ENCODE data around the gene RIN3.

RIN3 gene

DNA sequence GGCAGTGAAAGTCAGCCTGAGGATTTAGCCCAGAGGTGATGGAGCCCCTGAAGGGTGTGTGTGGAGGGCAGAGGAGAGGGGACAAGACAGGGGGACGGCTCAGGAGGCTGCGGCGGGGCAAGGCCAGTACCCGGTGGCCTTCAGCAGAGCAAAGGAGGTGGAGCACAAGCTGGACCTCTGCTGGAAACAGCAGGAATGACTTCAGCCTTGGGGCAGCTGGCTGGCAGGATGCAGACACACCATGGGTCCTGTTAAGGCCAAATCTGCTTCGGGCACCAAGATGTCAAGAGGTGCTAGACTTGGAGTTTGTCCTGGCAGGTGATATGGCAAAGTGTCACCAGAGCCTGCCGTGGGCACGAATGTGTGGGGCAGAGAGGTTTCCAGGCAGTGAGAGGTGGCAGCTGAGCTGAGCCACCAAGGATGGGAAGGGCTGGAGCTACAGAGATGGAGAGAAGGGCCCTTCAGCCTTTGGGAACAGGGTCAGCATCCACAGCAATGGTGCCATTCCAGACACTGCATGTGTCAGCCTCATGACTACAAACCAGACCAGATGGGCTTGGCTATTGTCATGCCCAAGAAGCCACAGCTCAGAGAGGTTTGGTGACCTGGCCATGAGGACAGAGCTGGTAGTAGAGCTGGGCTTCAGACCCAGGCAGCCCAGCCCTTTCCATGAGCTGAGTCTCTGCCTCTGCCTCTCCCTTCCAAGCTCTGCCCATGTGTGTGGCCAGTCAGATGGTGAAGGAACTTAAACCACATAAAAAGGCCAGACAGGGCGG lies 142.9 kb downstream of the RIN3 start:
- Mint-ChIP-seq H3K27ac (peak overlapping the region; percentile 51), H3K4me3 (peak overlapping the region; percentile 44), H3K9me3 (no peaks in the 10 kb centered on the region), H3K27me3 (ENCODE audit: low read depth) (no peaks in the 10 kb centered on the region), H3K36me3 (ENCODE audit: low read depth) (peaks cover 62% of the 10 kb centered on the region), H3K4me1 (ENCODE audit: low read depth) (peaks cover 38% of the 10 kb centered on the region)
- no peak for DNase-seq (ENCODE audit: low spot score)

DNA sequence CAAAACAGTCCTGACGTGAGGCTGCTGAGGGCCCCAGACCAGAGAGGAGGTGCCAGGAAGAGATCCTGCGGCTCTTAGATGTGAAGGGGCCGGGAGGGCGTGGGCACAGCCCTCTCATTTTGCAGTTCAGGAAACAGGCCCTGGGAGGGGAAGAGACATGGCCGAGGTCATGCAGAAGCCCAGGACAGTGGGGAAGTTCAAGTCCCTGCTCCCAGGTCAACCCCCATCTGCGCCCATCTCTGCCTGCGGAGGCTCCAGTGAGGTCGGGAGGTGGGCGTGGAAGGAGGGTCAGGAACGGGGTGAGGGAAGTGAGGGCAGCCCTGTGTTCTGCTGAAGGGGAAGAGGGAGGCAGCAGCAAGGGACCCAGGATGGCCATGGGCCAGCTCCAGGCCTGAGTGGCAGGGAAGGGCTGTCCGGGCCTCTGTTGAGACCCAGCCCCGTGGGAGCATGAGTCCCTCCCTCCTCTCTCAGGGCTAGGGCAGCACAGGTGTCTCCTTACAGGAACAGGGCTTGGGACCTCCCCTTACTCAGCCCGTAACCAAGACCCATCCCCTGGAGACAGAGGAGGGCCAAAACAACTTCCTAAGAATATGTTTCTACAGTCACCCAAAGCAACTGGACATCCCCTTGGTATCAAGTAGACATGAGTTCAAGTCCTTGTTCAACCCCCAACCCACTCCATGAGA lies 144.0 kb downstream of the RIN3 start:
- DNase-seq (ENCODE audit: low spot score) = no peak
- H3K36me3 Mint-ChIP-seq (ENCODE audit: low read depth) = peaks cover 72% of the 10 kb centered on the region
- no peak overlapping the region for H3K27ac Mint-ChIP-seq
- no peaks in the 10 kb centered on the region for H3K27me3 Mint-ChIP-seq (ENCODE audit: low read depth)
- peaks cover 36% of the 10 kb centered on the region for H3K4me1 Mint-ChIP-seq (ENCODE audit: low read depth)
- H3K4me3 Mint-ChIP-seq = no peak overlapping the region
- no peaks in the 10 kb centered on the region for H3K9me3 Mint-ChIP-seq

DNA sequence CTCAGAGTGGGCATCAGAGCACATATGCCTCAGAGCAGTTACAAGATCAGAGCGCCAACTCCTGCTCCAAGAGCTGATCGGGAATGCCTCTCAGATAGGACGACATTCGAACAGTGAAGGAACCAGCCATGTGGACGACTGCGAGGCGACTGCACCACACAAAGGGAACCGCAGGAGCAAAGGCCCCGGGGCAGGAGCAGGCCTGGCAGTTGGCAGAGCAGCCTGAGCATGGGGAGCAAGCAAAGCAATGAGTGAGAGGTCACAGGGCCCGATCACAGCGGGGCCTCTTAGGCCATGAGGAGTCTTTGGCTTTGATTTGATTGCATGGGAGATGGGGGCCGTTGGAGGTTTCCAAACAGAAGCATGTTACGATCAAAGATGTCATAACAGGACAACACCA lies 144.6 kb downstream of the RIN3 start:
- Mint-ChIP-seq H3K4me3 (no peak overlapping the region), H3K4me1 (ENCODE audit: low read depth) (peaks cover 36% of the 10 kb centered on the region), H3K27ac (peak overlapping the region; percentile 37), H3K9me3 (no peaks in the 10 kb centered on the region), H3K27me3 (ENCODE audit: low read depth) (no peaks in the 10 kb centered on the region), H3K36me3 (ENCODE audit: low read depth) (peaks cover 76% of the 10 kb centered on the region)
- no peak for DNase-seq (ENCODE audit: low spot score)

DNA sequence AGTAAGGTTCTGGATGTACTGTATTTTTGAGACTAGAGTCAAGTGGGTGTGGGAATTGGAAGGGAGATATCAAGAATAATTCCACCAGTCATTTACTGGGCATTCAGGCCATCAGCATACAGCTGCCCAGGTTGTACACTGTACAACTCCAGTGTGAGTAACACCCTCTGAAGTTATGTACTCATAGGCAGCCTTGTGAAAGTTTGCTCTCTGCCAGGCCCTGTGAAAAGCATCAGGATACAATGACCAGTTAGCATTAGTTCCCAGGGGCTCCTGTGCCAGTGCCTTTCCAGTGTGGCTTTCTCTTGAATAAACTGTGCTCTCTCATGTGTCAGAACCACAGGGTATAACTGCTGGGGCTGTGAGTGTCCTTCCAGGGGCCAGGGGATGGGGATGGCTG lies 145.1 kb downstream of the RIN3 start:
- no peaks in the 10 kb centered on the region for H3K27me3 Mint-ChIP-seq (ENCODE audit: low read depth)

DNA sequence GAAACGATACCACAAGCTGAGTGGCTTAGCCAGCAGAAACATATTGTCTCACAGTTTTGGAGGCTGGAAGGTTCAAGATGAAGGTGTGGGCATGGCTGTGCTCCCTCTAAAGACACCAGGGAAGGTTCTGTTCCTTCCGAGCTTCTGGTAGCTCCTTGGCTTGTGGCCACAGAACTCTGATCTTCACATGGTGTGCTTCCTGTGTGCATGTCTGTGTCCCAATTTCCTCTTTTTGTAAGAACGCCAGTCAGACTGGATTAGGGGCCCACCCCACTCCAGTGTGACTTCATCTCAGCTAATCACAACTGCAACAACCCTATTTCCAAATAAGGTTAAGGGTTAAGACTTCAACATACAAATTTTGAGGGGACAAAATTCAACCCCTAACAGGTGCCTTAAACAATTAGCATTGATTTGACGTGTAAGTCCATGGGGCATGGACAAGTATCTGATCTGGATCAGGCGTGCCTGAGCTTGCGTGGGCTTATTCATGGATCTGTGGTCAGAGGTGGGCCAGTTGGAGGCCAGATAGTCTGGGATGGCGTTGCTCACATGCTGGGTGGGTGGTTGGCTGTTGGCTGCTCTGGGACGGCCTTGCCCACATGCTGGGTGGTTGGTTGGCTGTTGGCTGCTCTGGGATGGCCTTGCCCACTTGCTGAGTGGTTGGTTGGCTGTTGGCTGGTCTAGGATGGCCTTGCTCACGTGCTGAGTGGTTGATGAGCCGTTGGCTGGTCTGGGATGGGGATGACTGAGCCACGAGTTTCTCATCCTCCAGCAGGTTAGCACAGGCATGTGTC lies 146.4 kb downstream of the RIN3 start:
- no peak overlapping the region for H3K27ac Mint-ChIP-seq
- H3K9me3 Mint-ChIP-seq = no peaks in the 10 kb centered on the region
- no peak overlapping the region for H3K4me3 Mint-ChIP-seq
- H3K27me3 Mint-ChIP-seq (ENCODE audit: low read depth) = no peaks in the 10 kb centered on the region
- no peak for DNase-seq (ENCODE audit: low spot score)
- H3K4me1 Mint-ChIP-seq (ENCODE audit: low read depth) = peaks cover 30% of the 10 kb centered on the region
- H3K36me3 Mint-ChIP-seq (ENCODE audit: low read depth) = peaks cover 77% of the 10 kb centered on the region

More for the DNA sequence above, 145.1 kb downstream of the RIN3 start:
- peaks cover 30% of the 10 kb centered on the region for H3K4me1 Mint-ChIP-seq (ENCODE audit: low read depth)
- peaks cover 73% of the 10 kb centered on the region for H3K36me3 Mint-ChIP-seq (ENCODE audit: low read depth)
- H3K27ac Mint-ChIP-seq = peak overlapping the region; percentile 37
- no peaks in the 10 kb centered on the region for H3K9me3 Mint-ChIP-seq
- DNase-seq (ENCODE audit: low spot score) = no peak
- H3K4me3 Mint-ChIP-seq = no peak overlapping the region

DNA sequence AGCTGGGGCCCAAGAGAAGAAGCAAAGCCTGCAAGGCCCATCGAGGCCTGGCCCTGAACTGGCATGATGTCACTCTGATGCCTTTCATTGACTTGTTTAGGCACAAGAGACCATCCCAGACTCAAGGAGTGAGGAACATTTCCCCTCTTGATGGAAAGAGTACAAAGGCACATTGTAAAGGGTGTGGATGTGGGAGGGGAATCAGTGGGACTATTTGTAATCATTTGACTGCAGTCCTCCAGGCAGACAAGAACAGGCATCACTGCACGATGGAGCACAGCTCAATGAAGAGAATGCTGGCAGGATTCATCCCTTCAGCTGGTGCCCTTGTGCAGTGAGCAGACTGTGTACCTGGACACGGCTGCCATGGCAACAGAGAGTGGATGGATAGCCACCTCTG lies 147.0 kb downstream of the RIN3 start:
- Mint-ChIP-seq H3K4me1 (ENCODE audit: low read depth) (peaks cover 26% of the 10 kb centered on the region), H3K4me3 (no peak overlapping the region), H3K27me3 (ENCODE audit: low read depth) (no peaks in the 10 kb centered on the region), H3K27ac (no peak overlapping the region), H3K9me3 (no peaks in the 10 kb centered on the region), H3K36me3 (ENCODE audit: low read depth) (peaks cover 74% of the 10 kb centered on the region)
- no peak for DNase-seq (ENCODE audit: low spot score)

DNA sequence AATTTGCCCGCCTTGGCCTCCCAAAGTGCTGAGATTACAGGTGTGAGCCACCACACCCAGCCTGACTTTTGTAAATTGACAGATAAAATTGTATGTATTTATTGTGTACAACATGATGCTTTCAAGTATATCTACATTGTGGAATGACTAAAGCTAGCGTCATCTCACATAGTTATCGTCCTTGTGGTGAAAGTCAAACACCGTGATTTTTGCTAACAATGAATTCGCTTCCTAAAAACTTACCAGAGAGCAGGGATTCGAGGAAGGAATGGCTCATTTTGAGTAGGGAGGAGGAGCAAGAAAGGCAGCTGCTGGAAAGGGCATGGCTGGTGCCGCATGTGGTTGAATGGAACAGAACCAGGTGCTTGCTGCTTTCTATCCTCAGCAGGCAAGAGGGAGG lies 149.5 kb downstream of the RIN3 start:
- H3K36me3 Mint-ChIP-seq (ENCODE audit: low read depth) = peaks cover 78% of the 10 kb centered on the region
- H3K9me3 Mint-ChIP-seq = no peaks in the 10 kb centered on the region
- no peak overlapping the region for H3K4me3 Mint-ChIP-seq
- H3K4me1 Mint-ChIP-seq (ENCODE audit: low read depth) = peaks cover 10% of the 10 kb centered on the region
- DNase-seq (ENCODE audit: low spot score) = no peak
- H3K27me3 Mint-ChIP-seq (ENCODE audit: low read depth) = no peaks in the 10 kb centered on the region
- no peak overlapping the region for H3K27ac Mint-ChIP-seq

DNA sequence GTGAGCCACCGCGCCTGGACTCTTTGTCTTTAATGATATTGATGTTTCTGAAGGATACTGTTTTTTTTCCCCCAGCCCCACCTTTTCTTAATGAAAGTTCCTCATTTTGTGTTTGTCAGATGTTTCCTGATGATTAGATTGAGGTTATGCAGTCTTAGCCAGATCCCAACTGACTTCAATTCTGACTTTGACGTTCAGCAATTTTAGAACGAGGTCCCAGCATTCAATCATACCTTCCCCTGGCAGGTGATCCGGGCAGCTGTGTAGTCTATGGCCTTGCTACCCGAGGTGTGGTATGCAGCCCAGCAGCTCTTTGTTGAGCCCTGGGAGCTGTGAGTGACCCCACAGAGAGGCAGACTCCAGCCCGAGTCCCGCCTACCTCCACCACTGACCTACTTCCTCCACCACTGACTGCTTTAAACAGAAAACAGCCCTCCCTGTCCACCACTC lies 152.1 kb downstream of the RIN3 start:
- no peak for DNase-seq (ENCODE audit: low spot score)
- no peaks in the 10 kb centered on the region for H3K27me3 Mint-ChIP-seq (ENCODE audit: low read depth)

DNA sequence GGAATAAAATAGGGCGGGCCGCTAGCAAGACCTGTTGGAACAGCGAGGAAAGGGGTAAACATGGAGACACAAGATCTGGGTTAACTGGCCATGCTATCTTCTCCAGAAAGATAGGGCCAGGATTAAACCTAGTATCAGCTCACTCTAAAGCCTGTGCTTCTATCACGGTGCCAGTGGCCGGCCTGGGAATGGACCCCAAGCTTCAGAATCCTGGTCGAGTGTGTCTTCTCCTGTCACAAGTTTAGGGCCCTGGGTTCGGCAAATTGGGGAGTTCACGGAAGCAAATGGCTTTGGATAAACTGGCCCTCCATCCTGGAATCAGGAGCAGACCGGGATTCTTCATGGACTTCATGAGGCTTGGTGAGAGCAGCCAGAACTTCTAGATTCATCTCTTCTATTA lies 152.7 kb downstream of the RIN3 start:
- DNase-seq (ENCODE audit: low spot score) = no peak
- Mint-ChIP-seq H3K27ac (no peak overlapping the region), H3K27me3 (ENCODE audit: low read depth) (no peaks in the 10 kb centered on the region), H3K4me1 (ENCODE audit: low read depth) (peaks cover 19% of the 10 kb centered on the region), H3K36me3 (ENCODE audit: low read depth) (peaks cover 72% of the 10 kb centered on the region), H3K4me3 (no peak overlapping the region), H3K9me3 (no peaks in the 10 kb centered on the region)

More for the DNA sequence above, 152.1 kb downstream of the RIN3 start:
- Mint-ChIP-seq H3K36me3 (ENCODE audit: low read depth) (peaks cover 73% of the 10 kb centered on the region), H3K27ac (no peak overlapping the region), H3K4me3 (no peak overlapping the region), H3K9me3 (no peaks in the 10 kb centered on the region), H3K4me1 (ENCODE audit: low read depth) (peaks cover 19% of the 10 kb centered on the region)

DNA sequence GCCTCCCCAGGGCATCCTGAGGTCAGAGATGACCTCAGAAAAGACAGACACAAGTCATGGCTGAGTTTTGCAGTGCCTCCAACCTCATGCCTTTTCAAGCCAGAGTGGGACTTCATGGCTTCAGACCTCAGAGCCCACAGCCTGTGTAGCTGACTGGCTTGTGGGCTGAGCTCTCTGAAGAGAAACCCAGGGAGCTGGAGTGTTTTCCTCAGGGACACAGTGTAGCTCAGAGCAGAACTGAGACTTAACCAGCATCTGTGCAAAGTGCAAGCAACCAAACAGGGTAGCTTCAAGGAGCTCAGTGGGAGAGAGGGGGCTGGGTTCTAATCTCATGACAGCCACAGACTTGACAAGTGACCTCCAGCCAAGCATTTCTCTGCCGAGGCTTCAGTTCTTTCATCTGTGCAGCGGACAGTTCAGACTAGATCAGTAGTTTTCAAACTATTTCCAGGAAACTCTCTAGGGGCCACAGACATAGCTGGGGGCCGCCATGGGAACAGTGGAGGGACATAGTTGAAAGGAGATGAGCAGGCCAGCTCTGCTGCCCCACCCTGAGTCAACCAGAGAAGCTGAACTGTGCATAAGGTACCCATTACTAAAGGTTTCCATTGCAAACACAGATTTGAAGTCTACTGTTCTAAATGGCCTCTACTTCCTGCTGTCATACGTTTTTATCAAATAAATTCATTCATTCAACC lies 154.8 kb downstream of the RIN3 start:
- H3K36me3 Mint-ChIP-seq (ENCODE audit: low read depth) = peaks cover 63% of the 10 kb centered on the region
- no peak for DNase-seq (ENCODE audit: low spot score)
- no peak overlapping the region for H3K4me3 Mint-ChIP-seq
- no peak overlapping the region for H3K27ac Mint-ChIP-seq
- H3K27me3 Mint-ChIP-seq (ENCODE audit: low read depth) = no peaks in the 10 kb centered on the region
- peaks cover 19% of the 10 kb centered on the region for H3K4me1 Mint-ChIP-seq (ENCODE audit: low read depth)
- no peaks in the 10 kb centered on the region for H3K9me3 Mint-ChIP-seq

DNA sequence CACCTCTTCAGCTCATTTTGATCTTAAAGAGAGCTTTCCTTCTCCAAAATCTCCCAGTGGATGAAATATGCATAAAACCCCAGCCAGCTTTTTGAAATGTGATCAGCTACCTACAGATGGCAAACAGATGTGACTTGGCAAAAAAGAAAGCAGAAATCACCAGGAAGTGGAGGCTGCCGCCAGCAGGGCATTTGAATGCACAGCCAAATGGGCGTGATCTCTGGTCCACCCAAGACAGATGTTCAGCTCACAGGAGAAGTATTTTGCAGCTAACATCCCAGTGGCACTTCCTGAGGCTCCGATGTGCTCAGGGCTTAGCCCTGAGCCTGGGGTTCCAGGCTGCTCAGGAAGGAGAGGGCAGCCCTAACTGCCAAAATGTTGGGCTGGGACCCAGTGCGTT lies 156.6 kb downstream of the RIN3 start:
- no peaks in the 10 kb centered on the region for H3K9me3 Mint-ChIP-seq
- H3K27me3 Mint-ChIP-seq (ENCODE audit: low read depth) = no peaks in the 10 kb centered on the region
- H3K27ac Mint-ChIP-seq = peak overlapping the region; percentile 41
- no peak overlapping the region for H3K4me3 Mint-ChIP-seq
- H3K4me1 Mint-ChIP-seq (ENCODE audit: low read depth) = peaks cover 13% of the 10 kb centered on the region
- DNase-seq (ENCODE audit: low spot score) = no peak
- peaks cover 60% of the 10 kb centered on the region for H3K36me3 Mint-ChIP-seq (ENCODE audit: low read depth)

DNA sequence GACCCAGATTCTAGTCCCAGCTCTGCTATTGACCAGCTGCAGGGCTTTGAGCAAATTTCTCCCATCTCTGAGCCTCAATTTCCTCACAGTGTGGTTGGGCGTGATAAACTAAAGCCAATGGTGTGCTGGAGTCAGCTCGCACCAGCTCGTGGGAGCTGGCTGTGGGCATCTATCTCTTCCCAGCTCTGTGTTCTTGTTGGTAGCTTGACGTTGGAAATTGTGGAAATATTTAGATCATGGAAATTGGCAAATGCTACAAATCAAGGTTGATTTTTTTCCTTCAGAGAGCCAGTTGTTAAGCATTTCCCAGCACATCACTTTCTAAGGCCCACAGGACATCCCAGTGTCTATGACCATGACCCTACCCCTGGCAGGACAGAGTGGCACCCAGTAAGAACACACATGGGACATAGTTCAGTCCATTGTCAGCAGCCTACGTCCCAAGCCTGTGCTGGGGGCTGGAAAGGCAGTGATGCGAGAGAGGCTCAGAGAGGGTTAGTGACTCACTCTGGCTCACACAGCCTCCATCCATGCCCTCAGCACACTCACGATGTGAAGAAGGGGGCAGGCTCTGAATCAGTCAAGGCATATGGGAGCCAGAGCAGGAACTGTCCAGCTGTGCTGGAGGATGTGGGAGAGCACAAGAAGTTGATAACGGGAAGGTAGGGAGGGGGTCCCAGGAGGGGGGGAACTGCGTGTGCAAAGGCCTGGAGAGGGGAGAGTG lies 157.2 kb downstream of the RIN3 start:
- no peak for DNase-seq (ENCODE audit: low spot score)
- Mint-ChIP-seq H3K9me3 (no peaks in the 10 kb centered on the region), H3K4me3 (no peak overlapping the region), H3K27ac (no peak overlapping the region), H3K27me3 (ENCODE audit: low read depth) (no peaks in the 10 kb centered on the region), H3K4me1 (ENCODE audit: low read depth) (peaks cover 12% of the 10 kb centered on the region), H3K36me3 (ENCODE audit: low read depth) (peaks cover 61% of the 10 kb centered on the region)

DNA sequence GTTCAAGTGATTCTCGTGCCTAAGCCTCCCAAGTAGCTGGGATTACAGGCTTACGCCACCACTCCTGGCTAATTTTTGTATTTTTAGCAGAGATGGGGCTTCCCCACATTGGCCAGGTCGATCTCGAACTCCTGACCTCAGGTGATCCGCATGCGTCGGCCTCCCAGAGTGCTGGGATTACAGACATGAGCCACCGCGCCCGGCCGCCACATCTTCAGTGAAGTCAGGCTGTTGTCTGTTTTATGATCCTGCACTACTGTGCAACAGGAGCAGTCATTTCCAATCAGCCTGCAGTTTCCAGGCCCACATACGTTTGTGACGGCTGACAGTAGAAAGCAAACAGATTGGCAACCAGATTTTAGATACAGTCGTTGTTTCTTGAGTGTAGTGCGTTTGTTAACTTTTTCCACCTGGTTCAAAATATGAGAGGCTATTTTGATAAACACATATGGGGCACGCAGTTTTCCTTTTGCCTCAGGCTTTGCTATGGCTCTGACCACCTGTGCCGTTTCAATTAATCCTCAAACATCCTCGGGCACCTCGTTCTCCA lies 160.1 kb downstream of the RIN3 start:
- Mint-ChIP-seq H3K9me3 (no peaks in the 10 kb centered on the region), H3K36me3 (ENCODE audit: low read depth) (peaks cover 62% of the 10 kb centered on the region), H3K4me1 (ENCODE audit: low read depth) (peaks cover 27% of the 10 kb centered on the region), H3K4me3 (no peak overlapping the region), H3K27ac (no peak overlapping the region), H3K27me3 (ENCODE audit: low read depth) (no peaks in the 10 kb centered on the region)
- DNase-seq (ENCODE audit: low spot score) = no peak

All from T-helper 2 cell treated with Interferon-gamma antibody and Interleukin-4, amounts not matched to agents 5 μg/mL and 100 μg/mL, for 36 hours (primary cell).